ELF-1 (cell line): ENCODE results near the gene MAN1B1.
A peak's percentile ranks its signal among the peaks of the same experiment; 100 is the strongest.
"Not testable (repeated sequence)": the region's sequence is repeated elsewhere in the genome, so short reads cannot be mapped to it uniquely, and the experiment has no call there.

Source experiments
- DNase-seq: peaks from one replicate; pipeline ENCODE4 v3.0.0-alpha.2; 2016; ENCODE audit warnings: low read depth, low spot score

The MAN1B1 gene

GRCh38 chr9:137052998-137053943, 33.5 kb upstream of the MAN1B1 start:
- DNase-seq: no peak

DNA sequence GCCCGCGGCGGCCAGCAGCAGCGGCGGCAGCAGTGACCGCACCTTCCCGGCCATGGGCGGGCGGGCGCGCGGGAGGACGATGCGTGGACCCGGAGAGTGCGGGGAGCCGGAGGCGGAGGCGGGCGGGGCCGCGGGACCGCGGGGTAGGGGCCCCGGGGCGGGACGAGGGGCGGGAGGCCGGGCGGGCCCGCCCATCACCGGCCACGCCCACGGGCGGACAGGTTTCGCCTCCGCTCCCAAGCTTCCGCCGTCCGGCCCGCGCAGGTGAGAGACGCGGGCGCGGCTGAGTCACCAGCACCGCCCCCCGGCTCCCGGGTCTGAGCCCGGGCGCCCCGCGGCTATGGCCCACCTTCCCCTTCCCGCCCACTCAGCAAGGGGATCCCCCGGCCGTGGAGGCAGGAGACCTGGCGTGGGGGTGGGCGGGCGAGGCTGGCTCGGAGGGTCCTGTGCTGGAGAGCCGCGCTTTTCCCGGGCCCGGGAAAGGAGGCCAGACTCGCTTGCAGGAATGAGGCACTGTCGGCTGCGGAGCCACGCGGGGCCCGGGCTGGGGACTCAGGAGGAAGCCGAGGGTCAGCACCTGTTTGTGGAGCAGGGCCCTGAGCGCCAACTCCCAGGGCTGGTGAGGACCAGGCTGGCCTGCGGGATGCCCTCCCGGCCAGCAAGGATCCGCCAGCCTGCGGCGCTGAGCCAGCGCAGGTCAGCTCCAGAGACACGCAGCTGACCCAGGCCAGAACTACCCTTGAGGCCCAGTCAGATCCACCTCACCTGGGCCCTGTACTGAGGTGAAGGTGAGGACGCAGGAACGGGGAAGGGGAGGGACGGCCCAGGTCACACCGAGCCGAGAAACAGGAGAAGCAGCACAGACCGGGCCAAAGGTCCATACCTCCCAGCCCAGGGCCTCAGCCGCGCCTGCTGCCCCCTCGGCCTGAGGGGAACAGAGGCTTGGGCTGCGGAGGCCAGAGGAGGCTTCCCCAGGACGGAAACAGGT, 32.5 kb upstream of the MAN1B1 start, which contains the start of gene ENTPD2:
Gene ENTPD2 (minus strand): TSS at position 118 of the 988 bp plus-strand sequence. CDS start 64 bp downstream, at position 54.
- DNase-seq: no peak

GRCh38 chr9:137054932-137055384, 31.8 kb upstream of the MAN1B1 start:
- DNase-seq: no peak

GRCh38 chr9:137055385-137056364, 31.1 kb upstream of the MAN1B1 start:
- DNase-seq: no peak

DNA sequence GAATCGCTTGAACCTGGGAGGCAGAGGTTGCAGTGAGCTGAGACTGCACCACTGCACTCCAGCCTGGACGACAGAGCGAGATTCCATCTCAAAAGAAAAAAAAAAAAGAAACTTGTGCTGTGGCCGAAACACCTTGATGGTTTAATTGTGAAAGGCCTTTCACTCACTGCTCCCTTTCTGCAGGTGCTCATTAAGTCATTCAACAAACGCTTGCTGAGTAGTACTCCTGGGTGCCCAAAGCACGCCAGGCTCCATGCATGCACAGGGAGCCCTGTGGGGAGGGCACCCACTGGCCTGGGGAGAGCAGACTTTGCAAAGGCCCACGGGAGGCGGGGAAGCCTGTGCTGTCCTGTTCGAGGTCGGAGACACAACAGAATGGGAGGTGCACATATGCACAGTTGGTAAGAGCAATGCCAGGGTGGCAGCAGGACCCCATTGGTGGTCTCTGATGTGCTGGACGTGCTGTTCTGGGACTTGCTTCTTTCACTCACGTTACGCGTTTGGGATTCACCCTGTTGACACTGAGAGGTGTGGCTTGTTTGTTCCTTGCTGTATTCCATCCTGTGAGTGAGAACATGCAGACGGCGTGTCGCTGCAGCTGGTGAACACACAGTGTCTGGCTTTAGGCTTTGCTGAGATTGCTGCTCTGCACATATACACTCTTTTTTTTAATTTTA, 29.9 kb upstream of the MAN1B1 start:
- DNase-seq: no peak

DNA sequence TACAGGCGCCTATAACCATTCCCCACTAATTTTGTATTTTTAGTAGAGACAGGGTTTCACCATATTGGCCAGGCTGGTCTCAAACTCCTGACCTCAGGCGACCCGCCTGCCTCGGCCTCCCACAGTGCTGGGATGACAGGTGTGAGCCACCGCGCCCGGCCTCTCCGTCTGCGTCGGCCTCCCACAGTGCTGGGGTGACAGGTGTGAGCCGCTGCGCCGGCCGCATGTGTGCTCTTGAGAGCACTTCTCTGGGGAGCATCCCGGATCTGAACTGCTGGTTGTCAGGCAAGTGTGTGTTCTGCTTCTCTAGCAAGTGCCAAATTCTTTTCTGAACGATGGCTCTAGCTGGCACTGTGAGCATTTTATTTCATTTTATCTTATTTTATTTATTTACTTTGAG, 29.2 kb upstream of the MAN1B1 start:
- DNase-seq: no peak

DNA sequence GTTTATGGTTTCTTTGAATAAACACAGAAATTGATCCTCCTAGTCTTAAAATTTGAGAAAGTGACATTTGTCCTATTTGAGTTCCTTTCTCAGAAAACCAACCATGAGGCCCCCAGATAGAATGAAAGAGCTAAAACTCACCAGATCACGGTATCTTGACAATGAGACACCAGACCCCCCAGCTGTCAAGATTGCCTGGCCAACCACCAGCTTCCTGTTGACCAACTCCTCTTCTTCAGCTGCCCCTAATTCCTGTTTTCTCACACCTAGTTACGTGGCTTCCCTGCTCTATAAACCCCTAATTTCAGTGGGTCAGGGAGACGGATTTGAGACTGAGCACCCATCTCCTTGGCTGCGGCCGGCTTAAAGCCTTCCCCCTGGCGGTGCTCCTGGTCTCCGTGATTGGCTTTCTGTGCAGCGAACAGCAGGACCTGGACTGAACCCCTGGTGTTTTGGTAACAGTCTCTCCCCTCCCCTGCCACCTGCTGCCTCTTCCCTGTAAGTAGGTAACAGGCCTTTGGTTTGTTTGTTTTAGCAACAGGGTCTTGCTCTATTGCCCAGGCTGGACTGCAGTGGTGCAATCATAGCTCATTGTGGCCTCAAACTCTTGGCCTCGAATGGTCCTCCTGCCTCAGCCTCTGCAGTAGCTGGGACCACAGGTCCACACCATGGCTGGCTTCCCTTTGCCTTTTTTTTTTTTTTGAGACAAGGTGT, 28.1 kb upstream of the MAN1B1 start:
- no peak for DNase-seq

- DNase-seq: no peak
Observed at GRCh38 chr9:137062384-137062783, 24.4 kb upstream of the MAN1B1 start.

- DNase-seq: not testable (repeated sequence)
Observed at GRCh38 chr9:137062798-137063197, 24.0 kb upstream of the MAN1B1 start.

- no peak for DNase-seq
Observed at GRCh38 chr9:137063311-137064026, 23.3 kb upstream of the MAN1B1 start.

GRCh38 chr9:137064027-137064879, 22.5 kb upstream of the MAN1B1 start:
- peak; percentile 78 for DNase-seq

- DNase-seq: no peak
Observed at GRCh38 chr9:137064880-137065164, 22.0 kb upstream of the MAN1B1 start.

DNA sequence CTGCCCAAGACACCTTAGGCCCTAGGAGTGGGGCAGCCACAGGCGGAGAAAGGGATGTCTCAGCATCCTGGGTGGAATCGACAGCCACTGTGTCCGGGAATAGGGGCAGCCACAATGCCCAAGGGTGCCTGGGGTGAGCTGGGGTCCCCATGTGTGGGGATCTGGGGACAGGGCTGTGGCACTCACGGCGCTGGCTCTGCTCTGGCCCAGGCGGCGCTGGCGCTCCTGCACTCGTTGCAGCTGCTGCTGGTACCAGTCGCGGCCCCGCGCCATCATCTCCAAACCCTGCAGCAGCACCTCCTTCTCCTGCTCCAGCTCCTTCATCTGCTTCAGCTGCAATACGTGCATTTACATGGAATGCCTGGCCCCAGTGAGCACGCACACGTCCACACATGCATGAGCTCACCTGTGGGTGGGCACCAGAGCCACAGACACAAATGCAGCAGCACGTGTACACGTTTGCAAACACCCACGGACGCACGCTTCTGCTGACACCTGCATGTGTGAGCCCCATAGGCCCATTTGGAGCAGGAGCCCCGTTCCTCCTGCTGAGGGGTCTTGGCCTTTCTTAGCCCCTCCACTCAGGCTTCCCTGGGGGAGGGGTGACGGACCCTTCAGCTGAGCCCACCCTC, 21.3 kb upstream of the MAN1B1 start:
- DNase-seq: no peak

- no peak for DNase-seq
Observed at GRCh38 chr9:137066096-137066861, 20.5 kb upstream of the MAN1B1 start.

DNA sequence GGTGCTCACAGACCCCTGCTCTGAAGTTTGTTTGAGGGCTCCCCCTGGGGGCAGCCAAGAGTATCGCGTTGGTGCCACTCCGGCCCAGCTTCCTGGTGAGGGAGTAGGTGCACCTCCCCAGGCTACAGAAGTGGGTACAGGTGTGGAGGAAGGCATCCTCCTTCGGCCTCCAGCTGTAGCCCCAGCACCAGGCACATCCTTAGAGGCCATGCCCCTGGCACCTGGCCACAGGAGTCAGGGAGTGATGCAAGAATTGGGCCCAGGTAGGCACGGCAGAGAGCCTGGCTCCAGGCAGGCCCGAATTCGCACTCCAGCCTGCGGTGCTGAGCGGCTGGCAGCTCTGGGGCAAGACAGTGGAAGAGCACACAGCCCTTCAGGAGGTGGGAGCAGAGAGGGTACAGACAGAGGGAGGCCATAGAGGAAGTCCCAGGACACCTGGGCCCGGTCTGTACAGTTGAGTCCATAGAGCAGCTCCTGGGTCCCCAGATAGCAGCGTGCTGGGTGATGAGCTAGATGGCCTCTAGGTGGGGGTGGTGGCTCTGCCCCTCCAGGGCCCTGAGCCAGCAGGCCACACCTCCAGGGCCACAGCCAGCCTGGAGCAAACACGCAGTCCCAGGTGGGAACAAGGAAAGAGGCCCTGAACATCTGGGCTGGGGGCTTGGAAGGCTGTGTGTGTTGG, 18.8 kb upstream of the MAN1B1 start:
- peak; percentile 91 for DNase-seq
